Lung (tissue), 12 donors: ENCODE measurements around the gene SMIM44. TPM values are rescaled to one million over a fixed set of nuclear protein-coding genes. Genes with fewer than 3 reads are reported as not detected.
A peak's percentile ranks its signal among the peaks of the same experiment; 100 is the strongest.

Source experiments
- ATAC-seq: fragments of 200-7000 bp; cut with Tn5 transposase; one replicate; pipeline ENCODE4 v1.9.1; 2020; ENCODE audit warnings: moderate number of reproducible peaks; ENCODE audit not compliant: insufficient read depth, low FRiP score
- DNase-seq, 3 donors: peaks; one replicate each; pipeline ENCODE4 v3.0.0-alpha.2; 2013 to 2017
- H3K27ac ChIP-seq, 2 donors: one replicate each; pipeline ENCODE4 v1.5.1; 2013; ENCODE audit warnings: mild to moderate bottlenecking in 2 of 2, moderate library complexity in 2 of 2, control low read depth in 1 of 2, inconsistent platforms in 1 of 2, low read depth in 1 of 2, low read length in 1 of 2
- H3K27me3 ChIP-seq, 3 donors: one replicate each; pipeline ENCODE4 v1.5.1; 2013; ENCODE audit warnings: low read length in 2 of 3; ENCODE audit not compliant: control insufficient read depth in 3 of 3, insufficient read depth in 3 of 3
- H3K36me3 ChIP-seq, 4 donors: one replicate each; pipeline ENCODE4 v1.5.1; 2013; ENCODE audit warnings: low read length in 4 of 4, mild to moderate bottlenecking in 1 of 4, moderate library complexity in 1 of 4; ENCODE audit not compliant: control insufficient read depth in 4 of 4, insufficient read depth in 4 of 4
- H3K4me1 ChIP-seq, 5 donors: one replicate each; pipeline ENCODE4 v1.5.1; 2013; ENCODE audit warnings: low read length in 5 of 5, mild to moderate bottlenecking in 2 of 5, moderate library complexity in 1 of 5; ENCODE audit not compliant: control insufficient read depth in 5 of 5, insufficient read depth in 5 of 5
- H3K4me3 ChIP-seq: one replicate; pipeline ENCODE4 v1.5.1; 2013; ENCODE audit warnings: mild to moderate bottlenecking, control low read depth, moderate library complexity
- H3K9ac ChIP-seq, 2 donors: one replicate each; pipeline ENCODE4 v1.5.1; 2013; ENCODE audit warnings: low read length in 2 of 2, control low read depth in 1 of 2; ENCODE audit not compliant: insufficient read depth in 1 of 2
- H3K9me3 ChIP-seq, 4 donors: one replicate each; pipeline ENCODE4 v1.5.1; 2013; ENCODE audit warnings: low read length in 3 of 4, mild to moderate bottlenecking in 1 of 4, moderate library complexity in 1 of 4; ENCODE audit not compliant: control insufficient read depth in 4 of 4, insufficient read depth in 3 of 4
- CTCF ChIP-seq: IDR thresholded peaks from 2 replicates; pipeline ENCODE4 v1.5.1; 2012; ENCODE audit warnings: mild to moderate bottlenecking; ENCODE audit errors: control extremely low read depth, extremely low read depth
- WGBS, 2 donors: extraction: QIAGEN DNeasy Blood & Tissue Kit; methylation state at CpG; one replicate each; pipeline ENCODE4 v1.1.7; 2013; 5-methylcytosine and 5-hydroxymethylcytosine counted together
- polyA plus RNA-seq, 2 donors: library from polyadenylated mRNA; stranded (reverse); fragments of 200-250 nt; gene quantifications; one replicate each; pipeline ENCODE4 v1.2.1, GENCODE V29; 2013
- total RNA-seq, 2 donors: library from RNA; depleted of rRNA in 1 of 2; stranded (reverse); fragments of >200 nt in 1 of 2; gene quantifications; one replicate each; pipeline ENCODE4 v1.2.1, GENCODE V29; 2014 to 2021
- donor health status: control.
- donor health status: control.
- donor health status: Bipolar disorder and iron deficiency.
- donor health status: healthy.
- donor health status: DM: yes; HTN: yes; CAD: no.

The SMIM44 gene
- total and polyA plus RNA-seq, 4 donors: not detected

- no peak overlapping the region for H3K9ac ChIP-seq
- no peak for TF ChIP-seq CTCF
- peaks cover 5 to 54% (median 20%) of the 10 kb centered on the region in 4 donors for H3K36me3 ChIP-seq
- ATAC-seq (peak; percentile 36), DNase-seq (peak; percentile 69 to 85 (median 80))
- peaks cover 0 to 20% (median 10%) of the 10 kb centered on the region in 5 donors for H3K4me1 ChIP-seq
- H3K27ac ChIP-seq: peak overlapping the region; percentile 35 to 40
- no peaks in the 10 kb centered on the region for H3K27me3 ChIP-seq
- H3K4me3 ChIP-seq: no peak overlapping the region
- H3K9me3 ChIP-seq: no peaks in the 10 kb centered on the region
- 41 to 46% methylated on average over 31 to 33 of the region's 33 CpGs for WGBS, 2 donors
Measured at GRCh38 chr19:3443840-3444694, 39.2 kb downstream of the SMIM44 start.

GRCh38 chr19:3442487-3443071, 40.7 kb downstream of the SMIM44 start:
- no peak overlapping the region for H3K9ac ChIP-seq
- ATAC-seq (no peak), DNase-seq (no peak)
- peaks cover 0 to 20% (median 10%) of the 10 kb centered on the region in 5 donors for H3K4me1 ChIP-seq
- H3K27me3 ChIP-seq: no peaks in the 10 kb centered on the region
- TF ChIP-seq CTCF: no peak
- H3K27ac ChIP-seq: no peak overlapping the region
- H3K4me3 ChIP-seq: no peak overlapping the region
- H3K36me3 ChIP-seq: peaks cover 5 to 58% (median 23%) of the 10 kb centered on the region in 4 donors
- 92 to 95% methylated on average over 15 of the region's 15 CpGs for WGBS, 2 donors
- no peaks in the 10 kb centered on the region for H3K9me3 ChIP-seq

- TF ChIP-seq CTCF: no peak
- no peak overlapping the region for H3K9ac ChIP-seq
- no peak for DNase-seq
- H3K9me3 ChIP-seq: no peaks in the 10 kb centered on the region
- H3K4me3 ChIP-seq: no peak overlapping the region
- no peaks in the 10 kb centered on the region for H3K27me3 ChIP-seq
- peaks cover 5 to 55% (median 23%) of the 10 kb centered on the region in 4 donors for H3K36me3 ChIP-seq
- H3K27ac ChIP-seq: peak overlapping the region in 1 of 2 donors; percentile 48
- 79 to 86% methylated on average over 14 of the region's 14 CpGs for WGBS, 2 donors
- ATAC-seq: no peak
- H3K4me1 ChIP-seq: peaks cover 0 to 20% (median 10%) of the 10 kb centered on the region in 5 donors
Measured at GRCh38 chr19:3441986-3442329, 41.3 kb downstream of the SMIM44 start.
